ENCODE data around the gene RTN3.

RTN3 gene

GRCh38 chr11:63738720-63739360, 57.5 kb downstream of the RTN3 start:
- peak; percentile 76 for DNase-seq (ENCODE audit: low spot score)

GRCh38 chr11:63745304-63746170, 64.2 kb downstream of the RTN3 start:
- no peak for DNase-seq (ENCODE audit: low spot score)

GRCh38 chr11:63747011-63747410, 65.7 kb downstream of the RTN3 start:
- DNase-seq (ENCODE audit: low spot score), result no peak

GRCh38 chr11:63749624-63750023, 68.3 kb downstream of the RTN3 start:
- no peak for DNase-seq (ENCODE audit: low spot score)

- no peak for DNase-seq (ENCODE audit: low spot score)
Measured at GRCh38 chr11:63756919-63757761, 75.8 kb downstream of the RTN3 start.

GRCh38 chr11:63760487-63761079, 79.3 kb downstream of the RTN3 start:
- no peak for DNase-seq (ENCODE audit: low spot score)

- no peak for DNase-seq (ENCODE audit: low spot score)
Measured at GRCh38 chr11:63761188-63761587, 79.9 kb downstream of the RTN3 start.

GRCh38 chr11:63761931-63762653, 80.8 kb downstream of the RTN3 start:
- DNase-seq (ENCODE audit: low spot score), result no peak

GRCh38 chr11:63762654-63763495, 81.6 kb downstream of the RTN3 start:
- DNase-seq (ENCODE audit: low spot score), result no peak

GRCh38 chr11:63763496-63764339, 82.4 kb downstream of the RTN3 start:
- no peak for DNase-seq (ENCODE audit: low spot score)

GRCh38 chr11:63764340-63764678, 83.0 kb downstream of the RTN3 start:
- DNase-seq (ENCODE audit: low spot score), result no peak

GRCh38 chr11:63764679-63765647, 83.7 kb downstream of the RTN3 start:
- no peak for DNase-seq (ENCODE audit: low spot score)

- DNase-seq (ENCODE audit: low spot score), result no peak
Measured at GRCh38 chr11:63765688-63766241, 84.5 kb downstream of the RTN3 start.

GRCh38 chr11:63766531-63767235, 85.4 kb downstream of the RTN3 start:
- no peak for DNase-seq (ENCODE audit: low spot score)

- no peak for DNase-seq (ENCODE audit: low spot score)
Measured at GRCh38 chr11:63767267-63767564, 85.9 kb downstream of the RTN3 start.

- peak; percentile 88 for DNase-seq (ENCODE audit: low spot score)
Measured at GRCh38 chr11:63767565-63768236, 86.4 kb downstream of the RTN3 start.

Measured in GM03348 (cell line).